IgD-negative memory B cell (primary cell): ENCODE results near the gene POLR1D. TPM values are rescaled to one million over a fixed set of nuclear protein-coding genes. Genes with fewer than 3 reads are reported as not detected.
A peak's percentile ranks its signal among the peaks of the same experiment; 100 is the strongest.

ENCODE experiments used
- H3K27ac Mint-ChIP-seq, 3 donors: one replicate each; pipeline ENCODE4 v1.8.0; 2020 to 2022; ENCODE audit warnings: mild to moderate bottlenecking in 3 of 3, mixed read lengths in 3 of 3, moderate library complexity in 1 of 3
- H3K27me3 Mint-ChIP-seq: one replicate; pipeline ENCODE4 v1.8.0; 2021; ENCODE audit warnings: mixed read lengths
- H3K36me3 Mint-ChIP-seq: one replicate; pipeline ENCODE4 v1.8.0; 2020; ENCODE audit warnings: mild to moderate bottlenecking, mixed read lengths
- H3K4me1 Mint-ChIP-seq, 3 donors: one replicate each; pipeline ENCODE4 v1.8.0; 2020 to 2022; ENCODE audit warnings: mixed read lengths in 3 of 3, mild to moderate bottlenecking in 1 of 3
- H3K4me3 Mint-ChIP-seq, 4 donors: one replicate each; pipeline ENCODE4 v1.8.0; 2020 to 2022; ENCODE audit warnings: mild to moderate bottlenecking in 4 of 4, mixed read lengths in 4 of 4, moderate library complexity in 3 of 4
- H3K9me3 Mint-ChIP-seq, 3 donors: one replicate each; pipeline ENCODE4 v1.8.0; 2020 to 2021; ENCODE audit warnings: mixed read lengths in 3 of 3, mild to moderate bottlenecking in 1 of 3
- polyA plus RNA-seq: library from polyadenylated mRNA; unstranded; fragments of 300-500 nt; fragmentation: Illumina TruSeq; gene quantifications from one replicate; pipeline ENCODE4 v1.2.3, GENCODE V29; 2021

The POLR1D gene
- polyA plus RNA-seq, 1 donor from 2014 or later: 91.3 TPM

DNA sequence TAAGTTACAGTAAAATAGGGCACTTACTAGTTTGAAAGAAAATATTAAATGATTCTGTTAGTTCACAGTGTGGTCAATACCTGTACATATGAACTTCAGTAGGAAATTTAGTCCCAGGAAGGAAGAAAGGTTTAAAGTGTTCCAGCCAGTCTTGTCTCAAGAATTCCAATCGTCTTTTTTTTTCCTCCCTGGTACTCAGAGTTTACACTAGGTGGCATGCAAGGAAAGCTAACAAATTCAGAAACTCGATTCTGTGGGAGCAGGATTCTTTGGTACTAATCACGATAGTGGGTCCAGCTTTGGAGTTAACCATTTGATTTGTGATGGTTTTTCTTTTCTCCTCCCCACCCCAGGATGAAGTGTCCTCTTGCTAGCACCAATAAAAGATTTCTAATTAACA lies 43.6 kb downstream of the POLR1D start:
- Mint-ChIP-seq H3K27ac (peak overlapping the region in 1 of 3 donors; percentile 64), H3K27me3 (no peaks in the 10 kb centered on the region), H3K36me3 (no peaks in the 10 kb centered on the region), H3K4me1 (no peaks in the 10 kb centered on the region), H3K4me3 (no peak overlapping the region), H3K9me3 (no peaks in the 10 kb centered on the region)

DNA sequence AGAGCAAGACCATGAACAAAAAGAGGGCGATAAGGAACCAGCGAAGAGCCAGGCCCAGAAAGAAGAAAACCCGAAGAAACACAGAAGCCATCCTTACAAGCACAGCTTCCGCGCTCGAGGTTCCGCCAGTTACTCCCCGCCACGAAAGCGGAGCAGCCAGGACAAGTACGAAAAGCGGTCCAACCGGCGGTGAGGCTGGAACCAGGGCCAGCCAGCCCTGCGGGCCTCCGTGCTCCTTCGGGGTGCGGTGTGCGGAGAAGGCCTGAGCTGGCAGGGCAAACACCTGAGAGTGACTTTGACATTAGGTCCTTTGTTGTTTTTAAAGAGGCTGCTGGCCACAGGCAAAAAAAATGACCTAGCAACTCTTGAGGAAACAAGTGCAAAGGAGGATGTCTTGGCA lies 44.1 kb downstream of the POLR1D start:
- no peak overlapping the region for H3K4me3 Mint-ChIP-seq

DNA sequence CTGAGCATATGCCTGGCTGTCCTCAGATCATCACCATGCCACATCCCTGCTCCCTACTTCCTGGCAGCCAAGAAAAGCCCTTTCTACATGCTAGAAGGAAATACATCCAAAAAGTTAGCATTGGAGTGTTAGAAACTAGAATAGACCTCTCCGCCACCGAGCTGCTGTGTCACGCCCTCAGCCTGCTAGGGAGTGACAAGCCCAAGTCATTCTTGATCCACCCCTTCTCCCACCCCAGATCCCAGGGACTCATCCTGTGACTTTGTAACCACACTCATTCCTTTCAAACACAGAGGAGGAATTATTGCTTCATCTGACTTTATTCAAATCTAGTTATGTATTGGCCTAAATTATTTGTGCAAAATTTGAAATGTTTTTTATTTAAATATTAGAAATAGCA lies 45.3 kb downstream of the POLR1D start:
- Mint-ChIP-seq H3K4me3 (no peak overlapping the region), H3K27me3 (no peaks in the 10 kb centered on the region)

More for the DNA sequence above, 44.1 kb downstream of the POLR1D start:
- Mint-ChIP-seq H3K27me3 (no peaks in the 10 kb centered on the region), H3K27ac (peak overlapping the region in 1 of 3 donors; percentile 64), H3K36me3 (no peaks in the 10 kb centered on the region), H3K4me1 (no peaks in the 10 kb centered on the region), H3K9me3 (no peaks in the 10 kb centered on the region)

DNA sequence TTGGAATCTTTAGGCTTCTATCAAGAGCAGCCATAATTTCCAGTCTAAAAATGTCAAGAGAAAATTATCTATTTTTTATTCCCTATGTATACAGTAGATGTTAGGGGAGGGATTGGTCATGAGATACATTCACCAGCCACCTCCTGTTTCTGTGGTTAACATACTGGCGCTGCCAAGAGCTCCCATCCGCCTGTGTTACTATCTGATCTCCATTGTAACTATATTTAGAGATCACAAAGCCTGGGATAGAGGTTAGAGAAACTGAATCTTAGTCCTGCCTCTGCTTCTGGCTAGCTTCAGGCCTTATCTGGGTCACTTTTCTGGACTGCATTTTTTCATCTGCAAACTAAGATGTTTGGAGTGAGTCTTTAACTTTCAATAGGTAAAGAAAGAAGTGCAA lies 46.3 kb downstream of the POLR1D start:
- Mint-ChIP-seq H3K4me1 (no peaks in the 10 kb centered on the region), H3K36me3 (peaks cover 2% of the 10 kb centered on the region), H3K27ac (peak overlapping the region in 1 of 3 donors; percentile 26), H3K9me3 (peaks cover 0 to 4% (median 0%) of the 10 kb centered on the region in 3 donors), H3K27me3 (no peaks in the 10 kb centered on the region), H3K4me3 (no peak overlapping the region)

More for the DNA sequence above, 45.3 kb downstream of the POLR1D start:
- Mint-ChIP-seq H3K9me3 (no peaks in the 10 kb centered on the region), H3K27ac (no peak overlapping the region), H3K36me3 (no peaks in the 10 kb centered on the region), H3K4me1 (no peaks in the 10 kb centered on the region)

DNA sequence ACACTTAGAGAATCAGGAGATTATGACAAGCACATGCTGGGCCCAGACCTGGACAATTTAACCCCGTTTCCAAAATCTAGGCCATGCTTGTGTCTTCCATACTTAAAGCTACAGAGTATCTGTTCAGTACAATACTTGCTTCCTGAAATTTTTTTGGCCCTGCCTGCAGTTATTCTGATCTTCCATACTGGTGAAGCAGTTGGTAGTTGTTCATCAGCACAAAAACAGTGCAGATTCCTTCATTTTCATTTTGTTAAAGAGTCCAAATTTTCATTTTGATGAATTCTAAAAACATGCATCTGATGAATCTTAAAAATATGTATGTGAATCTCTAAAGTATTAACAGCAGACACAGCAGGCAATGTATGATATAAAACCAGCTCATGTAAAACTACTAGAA lies 49.2 kb downstream of the POLR1D start:
- H3K27me3 Mint-ChIP-seq: peaks cover 2% of the 10 kb centered on the region
- peaks cover 0 to 4% (median 0%) of the 10 kb centered on the region in 3 donors for H3K9me3 Mint-ChIP-seq
- no peaks in the 10 kb centered on the region for H3K4me1 Mint-ChIP-seq
- H3K36me3 Mint-ChIP-seq: peaks cover 4% of the 10 kb centered on the region
- no peak overlapping the region for H3K4me3 Mint-ChIP-seq
- no peak overlapping the region for H3K27ac Mint-ChIP-seq

DNA sequence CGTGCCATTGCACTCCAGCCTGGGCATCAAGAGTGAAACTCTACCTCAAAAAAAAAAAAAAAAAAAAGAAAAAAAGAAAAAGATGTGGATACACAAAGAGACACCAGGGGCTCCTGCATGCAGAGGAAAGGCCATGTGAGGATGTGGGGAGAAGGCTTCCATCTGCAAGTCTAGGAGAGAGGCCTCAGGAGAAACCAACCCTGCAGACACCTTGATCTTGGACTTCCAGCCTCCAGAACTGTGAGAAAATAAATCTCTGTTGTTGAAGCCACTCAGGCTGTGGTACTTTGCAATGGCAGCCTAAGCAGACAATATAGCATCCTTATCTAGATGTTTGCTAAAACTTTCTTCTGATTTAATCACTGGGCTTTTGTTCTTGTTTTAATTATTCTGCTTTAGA lies 50.3 kb downstream of the POLR1D start:
- Mint-ChIP-seq H3K9me3 (peaks cover 0 to 4% (median 0%) of the 10 kb centered on the region in 3 donors), H3K27me3 (peaks cover 2% of the 10 kb centered on the region), H3K27ac (no peak overlapping the region), H3K4me3 (no peak overlapping the region), H3K36me3 (peaks cover 4% of the 10 kb centered on the region), H3K4me1 (no peaks in the 10 kb centered on the region)

Other genes with a start within 250 kb of the POLR1D start
- 484 TPM for gene GTF3A, start 197.3 kb upstream of the POLR1D start, polyA plus RNA-seq
- gene MTIF3, start 171.3 kb upstream of the POLR1D start, polyA plus RNA-seq: 110 TPM
- gene LNX2, start 1.4 kb upstream of the POLR1D start, polyA plus RNA-seq: 3.9 TPM
- not detected for gene GSX1, start 170.6 kb downstream of the POLR1D start, polyA plus RNA-seq